Neural progenitor cell (in vitro differentiated cells): Measurements from ENCODE around the gene PLEKHS1.

ENCODE experiments used
- CTCF ChIP-seq: fragments of 200-600 bp; sonication (generic); IDR thresholded peaks from 2 replicates; pipeline ENCODE4 v1.5.1; 2017; ENCODE audit warnings: antibody characterized with exemption, mild to moderate bottlenecking
- EZH2 ChIP-seq: fragments of 200-600 bp; sonication (generic); IDR thresholded peaks from 2 replicates; pipeline ENCODE4 v1.6.1; 2017; ENCODE audit warnings: antibody characterized with exemption, mild to moderate bottlenecking, moderate library complexity
- EZH2phosphoT487 ChIP-seq: fragments of 200-600 bp; sonication (generic); IDR thresholded peaks from 2 replicates; pipeline ENCODE4 v1.6.1; 2017; ENCODE audit warnings: antibody characterized with exemption

GRCh38 chr10:113705344-113705652, 46.2 kb upstream of the PLEKHS1 start:
- TF ChIP-seq EZH2 (no peak), EZH2phosphoT487 (no peak), CTCF (no peak)
